Caco-2 (cell line): ENCODE data around the gene P3H2. TPM values are rescaled to one million over a fixed set of nuclear protein-coding genes. Genes with fewer than 3 reads are reported as not detected.

ENCODE experiments used
- BruUV-seq: library from RNA; stranded (reverse); fragments of 400-500 nt; replicated peaks from 2 replicates; lab custom pipeline; 2021; lab: Mats Ljungman, UMichigan
- CTCF ChIA-PET: fragments of 300-600 bp; sonication (Branson Sonifier 250); formaldehyde crosslinking; loops from one replicate; lab custom pipeline; 2022; ENCODE audit warnings: antibody characterized with exemption; lab: Charles Lee
- POLR2A ChIA-PET: fragments of 300-600 bp; sonication (Branson Sonifier 250); formaldehyde crosslinking; loops from one replicate; lab custom pipeline; 2022; ENCODE audit warnings: antibody characterized with exemption; lab: Charles Lee
- DNase-seq, 2 experiments: peaks; one replicate each; pipeline versions ENCODE4 v3.0.0 to v3.0.0-alpha.2; 2020 to 2022
- H3K27me3 ChIP-seq: replicated peaks from 2 replicates; pipeline ENCODE4 v1.6.0; 2011; ENCODE audit warnings: low read length; ENCODE audit not compliant: control insufficient read depth, insufficient read depth
- H3K36me3 ChIP-seq: 2 replicates; pipeline ENCODE4 v1.5.1; 2011; ENCODE audit warnings: low read length; ENCODE audit not compliant: control insufficient read depth, insufficient read depth
- H3K4me1 ChIP-seq: fragments of 250-450 bp; sonication (Bioruptor Pico); 2 replicates; pipeline ENCODE4 v1.5.1; 2020; ENCODE audit warnings: mild to moderate bottlenecking
- H3K4me3 ChIP-seq: 2 replicates; pipeline ENCODE4 v1.5.1; 2011; ENCODE audit warnings: low read depth, mild to moderate bottlenecking, control low read depth, low read length
- H3K9me3 ChIP-seq: fragments of 250-450 bp; sonication (Bioruptor Pico); 2 replicates; pipeline ENCODE4 v1.5.1; 2020; ENCODE audit warnings: mild to moderate bottlenecking, moderate library complexity
- H3K27ac Mint-ChIP-seq: one replicate; pipeline ENCODE4 v1.8.0; 2022; ENCODE audit warnings: mixed read lengths; ENCODE audit not compliant: unreplicated experiment
- H3K27me3 Mint-ChIP-seq: one replicate; pipeline ENCODE4 v1.8.0; 2022; ENCODE audit warnings: mixed read lengths; ENCODE audit not compliant: insufficient read depth, unreplicated experiment
- H3K36me3 Mint-ChIP-seq: one replicate; pipeline ENCODE4 v1.8.0; 2022; ENCODE audit warnings: mild to moderate bottlenecking, mixed read lengths; ENCODE audit not compliant: insufficient read depth, unreplicated experiment
- H3K4me1 Mint-ChIP-seq: one replicate; pipeline ENCODE4 v1.8.0; 2022; ENCODE audit warnings: low read depth, mixed read lengths; ENCODE audit not compliant: unreplicated experiment
- H3K4me3 Mint-ChIP-seq: one replicate; pipeline ENCODE4 v1.8.0; 2022; ENCODE audit warnings: mild to moderate bottlenecking, moderate library complexity, mixed read lengths; ENCODE audit not compliant: unreplicated experiment
- H3K9me3 Mint-ChIP-seq: one replicate; pipeline ENCODE4 v1.8.0; 2022; ENCODE audit warnings: mixed read lengths; ENCODE audit not compliant: unreplicated experiment
- CTCF ChIP-seq, 2 experiments: fragments of 200-600 bp in 1 of 2; IDR thresholded peaks; 1 replicate in 1 of 2; 2 replicates in 1 of 2; pipeline versions ENCODE4 v1.5.1 to v1.8.0; 2011 to 2022; ENCODE audit warnings: antibody characterized with exemption in 1 of 2, control low read depth in 1 of 2, inconsistent platforms in 1 of 2, low read depth in 1 of 2, low read length in 1 of 2, mild to moderate bottlenecking in 1 of 2, moderate library complexity in 1 of 2; ENCODE audit not compliant: insufficient read depth in 1 of 2, severe bottlenecking in 1 of 2, unreplicated experiment in 1 of 2
- intact Hi-C: fragments of 100-400 bp; cut with micrococcal nuclease; formaldehyde crosslinking; loops from one replicate; pipeline ENCODE4 v1.10.0; 2022; ENCODE audit not compliant: unreplicated experiment
- total RNA-seq: library from RNA; stranded (reverse); gene quantifications from 2 replicates; pipeline ENCODE4 v1.2.3, GENCODE V29; 2022

The P3H2 gene
- total RNA-seq, 1 experiment from 2014 or later: 55.8 TPM

- no peak overlapping the region for H3K27ac Mint-ChIP-seq
- no peaks in the 10 kb centered on the region for H3K27me3 ChIP-seq
- intact Hi-C loops: no loop called here
- H3K4me3 Mint-ChIP-seq: no peak overlapping the region
- H3K36me3 ChIP-seq: no peaks in the 10 kb centered on the region
- CTCF ChIA-PET: no interaction called here
- no TSS peak for BruUV-seq
- H3K9me3 Mint-ChIP-seq: no peaks in the 10 kb centered on the region
- H3K9me3 ChIP-seq: no peaks in the 10 kb centered on the region
- H3K4me3 ChIP-seq: no peak overlapping the region
- DNase-seq: no peak
- H3K4me1 ChIP-seq: peaks cover 9% of the 10 kb centered on the region
- peaks cover 18% of the 10 kb centered on the region for H3K4me1 Mint-ChIP-seq
- no peak for TF ChIP-seq CTCF (IDR thresholded peaks at IDR 0.05; ENCODE audit: insufficient read depth in 1 of 2, low read depth in 1 of 2, low read length in 1 of 2, severe bottlenecking in 1 of 2, unreplicated experiment in 1 of 2)
- peaks cover 4% of the 10 kb centered on the region for H3K36me3 Mint-ChIP-seq
- H3K27me3 Mint-ChIP-seq: no peaks in the 10 kb centered on the region
- POLR2A ChIA-PET: no interaction called here
Measured at GRCh38 chr3:190040145-190040544, 80.6 kb downstream of the P3H2 start.

- no peaks in the 10 kb centered on the region for H3K27me3 Mint-ChIP-seq
- Histone ChIP-seq H3K9me3 (no peaks in the 10 kb centered on the region), H3K4me3 (no peak overlapping the region), H3K36me3 (no peaks in the 10 kb centered on the region), H3K27me3 (no peaks in the 10 kb centered on the region), H3K4me1 (peaks cover 9% of the 10 kb centered on the region)
- no TSS peak for BruUV-seq
- intact Hi-C loops: loop anchor here (2.0 kb wide), 2 partner anchors 23 to 81 kb away; no protein-coding TSS in a partner anchor
- no peak for TF ChIP-seq CTCF (IDR thresholded peaks at IDR 0.05; ENCODE audit: insufficient read depth in 1 of 2, low read depth in 1 of 2, low read length in 1 of 2, severe bottlenecking in 1 of 2, unreplicated experiment in 1 of 2)
- peaks cover 4% of the 10 kb centered on the region for H3K36me3 Mint-ChIP-seq
- POLR2A ChIA-PET: interaction anchor here (0.6 to 0.7 kb wide), 4 partner anchors 16 to 32 kb away, joined by 3 to 12 read pairs (median 4); no protein-coding TSS in a partner anchor
- peak; percentile 76 to 79 for DNase-seq
- peaks cover 18% of the 10 kb centered on the region for H3K4me1 Mint-ChIP-seq
- H3K27ac Mint-ChIP-seq: peak overlapping the region; percentile 46
- no peaks in the 10 kb centered on the region for H3K9me3 Mint-ChIP-seq
- CTCF ChIA-PET: interaction anchor here (0.6 to 0.8 kb wide), 4 partner anchors 16 to 1202 kb away, joined by 3 to 4 read pairs (median 4); no protein-coding TSS in a partner anchor
- peak overlapping the region; percentile 31 for H3K4me3 Mint-ChIP-seq
Measured at GRCh38 chr3:190038050-190038933, 82.4 kb downstream of the P3H2 start.

DNA sequence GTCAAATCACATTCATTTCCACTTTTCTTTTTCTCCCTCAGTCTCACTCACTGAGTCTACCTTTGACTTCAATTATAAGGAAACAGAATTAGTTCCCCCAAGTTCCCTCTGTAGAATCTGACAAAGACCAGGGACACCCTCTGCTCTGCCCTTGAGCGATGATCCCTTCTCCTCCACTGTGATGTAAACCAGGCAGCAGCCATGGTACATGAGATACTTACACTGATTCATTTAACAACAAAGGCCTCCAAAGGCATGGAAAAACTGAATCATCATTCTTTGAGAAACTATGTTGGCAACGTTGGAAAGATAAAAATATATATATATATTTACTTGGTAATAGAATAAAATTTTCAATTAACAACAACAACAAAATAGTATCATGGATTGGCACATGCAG lies 84.1 kb downstream of the P3H2 start:
- ChIA-PET POLR2A (no interaction called here), CTCF (no interaction called here)
- Histone ChIP-seq H3K36me3 (no peaks in the 10 kb centered on the region), H3K4me3 (no peak overlapping the region), H3K9me3 (no peaks in the 10 kb centered on the region), H3K4me1 (peaks cover 9% of the 10 kb centered on the region), H3K27me3 (no peaks in the 10 kb centered on the region)
- Mint-ChIP-seq H3K4me3 (no peak overlapping the region), H3K4me1 (peaks cover 25% of the 10 kb centered on the region), H3K27me3 (no peaks in the 10 kb centered on the region), H3K9me3 (no peaks in the 10 kb centered on the region), H3K36me3 (peaks cover 4% of the 10 kb centered on the region), H3K27ac (no peak overlapping the region)
- DNase-seq: no peak
- TF ChIP-seq CTCF (IDR thresholded peaks at IDR 0.05; ENCODE audit: insufficient read depth in 1 of 2, low read depth in 1 of 2, low read length in 1 of 2, severe bottlenecking in 1 of 2, unreplicated experiment in 1 of 2): no peak
- intact Hi-C loops: no loop called here
- no TSS peak for BruUV-seq
